GM19455 (cell line): Measurements from ENCODE around the gene LSMEM2.
"Not testable (repeated sequence)": the region's sequence is repeated elsewhere in the genome, so short reads cannot be mapped to it uniquely, and the experiment has no call there.

ENCODE experiments used
- ATAC-seq: cut with Tn5 transposase; IDR thresholded peaks from one replicate; pipeline ENCODE4 v1.9.1; 2021; ENCODE audit not compliant: unreplicated experiment

The LSMEM2 gene

GRCh38 chr3:50297896-50298725 is 19.2 kb downstream of the LSMEM2 start:
- no peak for ATAC-seq

- ATAC-seq = peak; percentile 82
Observed at GRCh38 chr3:50298836-50299637, 20.1 kb downstream of the LSMEM2 start, which contains the start of the genes HYAL3 and NAA80. TSS of gene HYAL3 (minus strand) at chr3:50299405. CDS start at chr3:50295602, 3,803 bp downstream. TSS of gene NAA80 (minus strand) at chr3:50299405. CDS start at chr3:50297463, 1,942 bp downstream.

GRCh38 chr3:50299638-50299928 is 20.7 kb downstream of the LSMEM2 start:
- ATAC-seq = no peak

- ATAC-seq = no peak
Observed at GRCh38 chr3:50299929-50300680, 21.2 kb downstream of the LSMEM2 start.

- no peak for ATAC-seq
Observed at GRCh38 chr3:50300681-50301254, 21.9 kb downstream of the LSMEM2 start.

- ATAC-seq = no peak
Observed at GRCh38 chr3:50302095-50303012, 23.5 kb downstream of the LSMEM2 start.

- no peak for ATAC-seq
Observed at GRCh38 chr3:50303013-50303815, 24.3 kb downstream of the LSMEM2 start, which contains the start of gene HYAL1. TSS of gene HYAL1 (minus strand) at chr3:50303574. CDS start at chr3:50302956, 618 bp downstream.

GRCh38 chr3:50304601-50305000 is 25.7 kb downstream of the LSMEM2 start:
- no peak for ATAC-seq

- ATAC-seq = not testable (repeated sequence)
Observed at GRCh38 chr3:50312041-50312440, 33.2 kb downstream of the LSMEM2 start.

GRCh38 chr3:50314342-50314741 is 35.5 kb downstream of the LSMEM2 start:
- ATAC-seq = no peak

- ATAC-seq = no peak
Observed at GRCh38 chr3:50314816-50315215, 35.9 kb downstream of the LSMEM2 start.

GRCh38 chr3:50316657-50317242 is 37.9 kb downstream of the LSMEM2 start:
- peak; percentile 37 for ATAC-seq

- ATAC-seq = no peak
Observed at GRCh38 chr3:50317300-50317699, 38.4 kb downstream of the LSMEM2 start.

- no peak for ATAC-seq
Observed at GRCh38 chr3:50318163-50318562, 39.3 kb downstream of the LSMEM2 start.

- no peak for ATAC-seq
Observed at GRCh38 chr3:50318615-50319014, 39.7 kb downstream of the LSMEM2 start.

- no peak for ATAC-seq
Observed at GRCh38 chr3:50319181-50319893, 40.5 kb downstream of the LSMEM2 start.

GRCh38 chr3:50319894-50320625 is 41.2 kb downstream of the LSMEM2 start:
- ATAC-seq = no peak
